ENCODE results near the gene MGA.

DNA sequence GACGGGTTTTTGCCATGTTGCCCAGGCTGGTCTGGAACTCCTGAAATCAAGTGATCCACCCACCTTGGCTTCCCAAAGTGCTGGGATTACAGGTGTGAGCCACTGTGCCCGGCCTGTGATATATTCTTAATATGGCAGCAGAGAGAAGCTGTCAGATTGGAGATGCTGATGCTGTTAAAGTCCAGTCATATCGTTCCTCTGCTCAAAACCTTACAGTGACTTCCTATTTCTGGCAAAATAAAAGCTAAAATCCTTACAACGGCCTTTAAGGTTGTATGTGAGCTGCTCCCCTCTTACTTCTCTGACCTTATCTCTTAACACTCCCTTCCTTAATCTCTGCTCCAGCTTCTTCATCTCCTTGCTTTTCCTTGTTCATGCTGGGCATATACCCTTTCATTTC, 26.6 kb upstream of the MGA start:
- no peak for TF ChIP-seq CTCF (conservative IDR thresholded peaks at IDR 0.05 in 1 of 2, IDR thresholded peaks at IDR 0.05 in 1 of 2; ENCODE audit: low read depth in 1 of 2, low read length in 2 of 2)
- TF ChIP-seq EZH2 (IDR thresholded peaks at IDR 0.05; ENCODE audit: low read length, missing control alignments), result no peak
